HCT116 (cell line): ENCODE measurements around the gene VPS35L. TPM values are rescaled to one million over a fixed set of nuclear protein-coding genes. Genes with fewer than 3 reads are reported as not detected.

ENCODE experiments used
- ATAC-seq: fragments of 200-7000 bp; cut with Tn5 transposase; 2 replicates; pipeline ENCODE4 v1.9.1; 2020; ENCODE audit warnings: mild to moderate bottlenecking, moderate library complexity
- BruUV-seq: library from RNA; stranded (reverse); fragments of 400-500 nt; replicated peaks from 2 replicates; lab custom pipeline; 2021; lab: Mats Ljungman, UMichigan
- CTCF ChIA-PET: fragments of 300-600 bp; sonication (Branson Sonifier 250); formaldehyde crosslinking; loops from one replicate; lab custom pipeline; 2021; ENCODE audit warnings: antibody characterized with exemption; lab: Charles Lee
- POLR2A ChIA-PET: fragments of 300-600, 350-600 bp; sonication (Branson Sonifier 250); formaldehyde crosslinking; loops from one replicate; lab custom pipeline; 2021; ENCODE audit warnings: antibody characterized with exemption; lab: Charles Lee
- RAD21 ChIA-PET, 2 experiments: fragments of 300-600 bp; sonication (Branson Sonifier 250); formaldehyde crosslinking; loops; one replicate each; lab custom pipeline; 2023; ENCODE audit warnings: low total read pairs in 2 of 2; ENCODE audit not compliant: uncharacterized antibody in 2 of 2, unreplicated experiment in 2 of 2, low non-redundant PET in 1 of 2; lab: Charles Lee
- DNase-seq: peaks from one replicate; pipeline ENCODE4 v3.0.0-alpha.2; 2010; ENCODE audit warnings: low read depth, low spot score
- H2AFZ ChIP-seq: fragments of 200-600 bp; shearing (Covaris generic), sonication (generic); 2 replicates; pipeline ENCODE4 v1.6.1; 2017; ENCODE audit warnings: low read depth, mixed run types, mixed read lengths, antibody characterized with exemption, low read length; ENCODE audit not compliant: poor library complexity, severe bottlenecking
- H3K27ac ChIP-seq: 2 replicates; pipeline ENCODE4 v1.5.1; 2012; ENCODE audit warnings: low read depth, low read length
- H3K27me3 ChIP-seq: fragments of 200-600 bp; sonication (generic); 2 replicates; pipeline ENCODE4 v1.6.1; 2016; ENCODE audit warnings: mixed run types, low read length, mixed read lengths; ENCODE audit not compliant: insufficient read depth
- H3K36me3 ChIP-seq, 2 experiments: fragments of 200-500 bp in 1 of 2; fragments of 200-600 bp in 1 of 2; sonication (Bioruptor generic) in 1 of 2; sonication (generic) in 1 of 2; 2 replicates each; pipeline versions ENCODE4 v1.5.1 to v1.6.1; 2014 to 2016; ENCODE audit warnings: low read length in 2 of 2, inconsistent platforms in 1 of 2, mixed read lengths in 1 of 2, mixed run types in 1 of 2; ENCODE audit not compliant: insufficient read depth in 2 of 2, control insufficient read depth in 1 of 2
- H3K4me1 ChIP-seq, 2 experiments: fragments of 200-600 bp in 1 of 2; sonication (generic) in 1 of 2; 2 replicates each; pipeline versions ENCODE4 v1.5.1 to v1.6.1; 2012 to 2017; ENCODE audit warnings: low read length in 2 of 2, inconsistent platforms in 1 of 2, mild to moderate bottlenecking in 1 of 2, mixed read lengths in 1 of 2, mixed run types in 1 of 2, moderate library complexity in 1 of 2; ENCODE audit not compliant: insufficient read depth in 2 of 2, control insufficient read depth in 1 of 2
- H3K4me2 ChIP-seq: fragments of 200-600 bp; sonication (generic); 2 replicates; pipeline ENCODE4 v1.6.1; 2017; ENCODE audit warnings: mixed run types, low read length, mixed read lengths
- H3K4me3 ChIP-seq, 2 experiments: fragments of 200-600 bp in 1 of 2; sonication (generic) in 1 of 2; replicated peaks in 1 of 2; 2 replicates each; pipeline ENCODE4 v1.5.1; 2011 to 2016; ENCODE audit warnings: low read length in 2 of 2, control low read depth in 1 of 2, low read depth in 1 of 2, mild to moderate bottlenecking in 1 of 2, mixed read lengths in 1 of 2, mixed run types in 1 of 2
- H3K79me2 ChIP-seq: fragments of 200-600 bp; sonication (generic); 2 replicates; pipeline ENCODE4 v1.6.1; 2017; ENCODE audit warnings: mild to moderate bottlenecking, mixed run types, low read length, moderate library complexity, mixed read lengths; ENCODE audit not compliant: insufficient read depth
- H3K9ac ChIP-seq: fragments of 200-600 bp; sonication (generic); 2 replicates; pipeline ENCODE4 v1.6.1; 2016; ENCODE audit warnings: low read length, mixed read lengths
- H3K9me2 ChIP-seq: fragments of 200-600 bp; sonication (generic), shearing (Covaris generic); 2 replicates; pipeline ENCODE4 v1.6.1; 2017; ENCODE audit warnings: mixed run types, mild to moderate bottlenecking, moderate library complexity; ENCODE audit not compliant: insufficient read depth
- H3K9me3 ChIP-seq, 2 experiments: fragments of 200-500 bp in 1 of 2; fragments of 200-600 bp in 1 of 2; sonication (Bioruptor generic) in 1 of 2; sonication (generic) in 1 of 2; 2 replicates each; pipeline ENCODE4 v1.6.1; 2014 to 2017; ENCODE audit warnings: low read length in 2 of 2, mixed read lengths in 2 of 2, inconsistent platforms in 1 of 2, low read depth in 1 of 2, mild to moderate bottlenecking in 1 of 2, mixed run types in 1 of 2, moderate library complexity in 1 of 2; ENCODE audit not compliant: control insufficient read depth in 1 of 2, insufficient read depth in 1 of 2
- H4K20me1 ChIP-seq: fragments of 200-600 bp; sonication (generic), shearing (Covaris generic); 2 replicates; pipeline ENCODE4 v1.6.1; 2017; ENCODE audit warnings: mixed run types, mild to moderate bottlenecking, moderate library complexity; ENCODE audit not compliant: insufficient read depth
- CBX3 ChIP-seq: IDR thresholded peaks from 2 replicates; pipeline ENCODE4 v1.6.1; 2012; ENCODE audit warnings: low read depth
- EGR1 ChIP-seq: IDR thresholded peaks from 2 replicates; pipeline ENCODE4 v1.6.1; 2012; ENCODE audit warnings: low read depth
- ELF1 ChIP-seq: IDR thresholded peaks from 2 replicates; pipeline ENCODE4 v1.6.1; 2012; ENCODE audit warnings: low read depth, borderline replicate concordance
- EZH2 ChIP-seq: fragments of 200-600 bp; sonication (generic); IDR thresholded peaks from 2 replicates; pipeline ENCODE4 v1.6.1; 2017; ENCODE audit warnings: antibody characterized with exemption, mixed run types
- EZH2phosphoT487 ChIP-seq: fragments of 200-600 bp; IDR thresholded peaks from 2 replicates; pipeline ENCODE4 v1.6.1; 2018; ENCODE audit warnings: antibody characterized with exemption, borderline replicate concordance
- JUND ChIP-seq: IDR thresholded peaks from 2 replicates; pipeline ENCODE4 v1.6.1; 2012
- MAX ChIP-seq: IDR thresholded peaks from 2 replicates; pipeline ENCODE4 v1.6.1; 2012
- POLR2AphosphoS5 ChIP-seq: IDR thresholded peaks from 2 replicates; pipeline ENCODE4 v1.6.1; 2011; ENCODE audit warnings: mild to moderate bottlenecking, low read depth, low read length, moderate library complexity
- RAD21 ChIP-seq: IDR thresholded peaks from 2 replicates; pipeline ENCODE4 v1.6.1; 2012; ENCODE audit warnings: low read depth, mild to moderate bottlenecking
- REST ChIP-seq: IDR thresholded peaks from 2 replicates; pipeline ENCODE4 v1.6.1; 2012; ENCODE audit warnings: low read depth
- SIN3A ChIP-seq: IDR thresholded peaks from 2 replicates; pipeline ENCODE4 v1.6.1; 2012; ENCODE audit warnings: low read depth
- SRF ChIP-seq: IDR thresholded peaks from 2 replicates; pipeline ENCODE4 v1.6.1; 2012; ENCODE audit warnings: low read depth
- YY1 ChIP-seq: IDR thresholded peaks from 2 replicates; pipeline ENCODE4 v1.6.1; 2011; ENCODE audit warnings: low read length, low read depth, moderate library complexity, mild to moderate bottlenecking; ENCODE audit not compliant: insufficient replicate concordance; ENCODE audit errors: extremely low read depth
- ZBTB33 ChIP-seq: IDR thresholded peaks from 2 replicates; pipeline ENCODE4 v1.6.1; 2011; ENCODE audit warnings: mild to moderate bottlenecking, low read length, moderate library complexity; ENCODE audit not compliant: insufficient replicate concordance; ENCODE audit errors: extremely low read depth
- intact Hi-C: fragments of 100-400 bp; cut with micrococcal nuclease; formaldehyde crosslinking; loops from 2 replicates; pipeline ENCODE4 v1.10.0; 2022
- total RNA-seq: library from RNA; stranded (reverse); gene quantifications from one replicate; pipeline ENCODE4 v1.2.1, GENCODE V29; 2021; ENCODE audit not compliant: unreplicated experiment

Gene VPS35L
- total RNA-seq, 1 experiment from 2014 or later, result 21.4 TPM

GRCh38 chr16:19715566-19715965, 160.1 kb downstream of the VPS35L start:
- ATAC-seq (no peak), DNase-seq (no peak)
- Histone ChIP-seq H3K4me2 (peak overlapping the region; percentile 79; the same call in 1 of the 2 replicates), H3K4me1 (peaks cover 11 to 24% of the 10 kb centered on the region in 2 experiments), H3K9ac (no peak overlapping the region), H3K9me2 (no peaks in the 10 kb centered on the region), H3K36me3 (peaks cover 9 to 29% of the 10 kb centered on the region in 2 experiments; a peak in 3 of 4 replicates), H3K4me3 (no peak overlapping the region), H3K27ac (no peak overlapping the region), H3K79me2 (peaks cover 95% of the 10 kb centered on the region), H3K9me3 (no peaks in the 10 kb centered on the region), H3K27me3 (no peaks in the 10 kb centered on the region), H4K20me1 (peaks cover 4% of the 10 kb centered on the region; the same call in 1 of the 2 replicates), H2AFZ (no peak overlapping the region)
- TF ChIP-seq EGR1, result no peak
- no peak for TF ChIP-seq EZH2
- no peak for TF ChIP-seq CBX3
- TF ChIP-seq MAX, result no peak
- no peak for TF ChIP-seq POLR2AphosphoS5
- TF ChIP-seq SIN3A, result no peak
- TF ChIP-seq JUND, result no peak
- TF ChIP-seq SRF, result no peak
- no peak for TF ChIP-seq ELF1
- no peak for TF ChIP-seq EZH2phosphoT487
- TF ChIP-seq YY1, result no peak
- ChIA-PET RAD21 (no interaction called here), CTCF (no interaction called here), POLR2A (no interaction called here)
- intact Hi-C loops, result no loop called here
- no TSS peak for BruUV-seq

GRCh38 chr16:19716183-19716582, 160.7 kb downstream of the VPS35L start:
- H3K9me3 ChIP-seq, result no peaks in the 10 kb centered on the region
- no peak for DNase-seq
- no TSS peak for BruUV-seq
- H4K20me1 ChIP-seq, result peaks cover 4% of the 10 kb centered on the region; the same call in 1 of the 2 replicates
- H3K27ac ChIP-seq, result no peak overlapping the region
- no peaks in the 10 kb centered on the region for H3K9me2 ChIP-seq
- H3K36me3 ChIP-seq, result peaks cover 9 to 26% of the 10 kb centered on the region in 2 experiments; a peak in 3 of 4 replicates
- RAD21 ChIA-PET, result no interaction called here
- peak overlapping the region; percentile 88 for H3K9ac ChIP-seq
- H3K4me3 ChIP-seq, result peak overlapping the region; percentile 92 to 95
- intact Hi-C loops, result no loop called here
- H2AFZ ChIP-seq, result no peak overlapping the region
- H3K4me1 ChIP-seq, result peaks cover 11 to 24% of the 10 kb centered on the region in 2 experiments
- H3K79me2 ChIP-seq, result peaks cover 89% of the 10 kb centered on the region
- CTCF ChIA-PET, result no interaction called here
- no peak for ATAC-seq
- POLR2A ChIA-PET, result no interaction called here
- no peaks in the 10 kb centered on the region for H3K27me3 ChIP-seq
- H3K4me2 ChIP-seq, result peak overlapping the region; percentile 79
- TF ChIP-seq EZH2, result no peak
- no peak for TF ChIP-seq POLR2AphosphoS5
- TF ChIP-seq ZBTB33, result no peak
- TF ChIP-seq RAD21, result no peak
- TF ChIP-seq REST, result no peak
